Suppressor macrophage (primary cell): Measurements from ENCODE around the gene CGB5.
"Not testable (repeated sequence)": the region's sequence is repeated elsewhere in the genome, so short reads cannot be mapped to it uniquely, and the experiment has no call there.

ENCODE experiments used
- DNase-seq, 4 experiments: peaks; one replicate each; pipeline ENCODE4 v3.0.0-alpha.2; 2020 to 2022
- total RNA-seq, 17 experiments: gene quantifications; one replicate each; lab custom pipeline; 2026; ENCODE audit warnings: mixed read lengths in 6 of 17, inconsistent platforms in 3 of 17; lab: John Stamatoyannopoulos, UW

Gene CGB5
- total RNA-seq = 0 to 0.11 (median 0) reads per million in 17 experiments

GRCh38 chr19:49043548-49043947 lies at the start of gene CGB5:
CGB5 (plus strand) TSS chr19:49043848; CDS start chr19:49044210, 362 bp downstream.
- DNase-seq = not testable (repeated sequence)

- DNase-seq = no peak
Observed at GRCh38 chr19:48994035-48994386, 49.6 kb upstream of the CGB5 start.

- DNase-seq = peak; percentile 68 to 79 (median 72)
Observed at GRCh38 chr19:48997972-48998371, 45.7 kb upstream of the CGB5 start.

- DNase-seq = peak; percentile 65 to 81 (median 75)
Observed at GRCh38 chr19:48999481-49000325, 43.9 kb upstream of the CGB5 start.

GRCh38 chr19:49004133-49004532 lies 39.5 kb upstream of the CGB5 start:
- no peak for DNase-seq

- DNase-seq = no peak
Observed at GRCh38 chr19:49004964-49005614, 38.6 kb upstream of the CGB5 start.

GRCh38 chr19:49006905-49007304 lies 36.7 kb upstream of the CGB5 start:
- DNase-seq = no peak

- DNase-seq = no peak
Observed at GRCh38 chr19:49009828-49010227, 33.8 kb upstream of the CGB5 start.

- DNase-seq = no peak
Observed at GRCh38 chr19:49010453-49010852, 33.2 kb upstream of the CGB5 start.

- no peak for DNase-seq
Observed at GRCh38 chr19:49011194-49011593, 32.5 kb upstream of the CGB5 start.

GRCh38 chr19:49014123-49014869 lies 29.4 kb upstream of the CGB5 start:
- no peak for DNase-seq

- DNase-seq = no peak
Observed at GRCh38 chr19:49014870-49015255, 28.8 kb upstream of the CGB5 start.

- no peak for DNase-seq
Observed at GRCh38 chr19:49016067-49016839, 27.4 kb upstream of the CGB5 start.

GRCh38 chr19:49017041-49017665 lies 26.5 kb upstream of the CGB5 start, which contains the start of gene LHB:
LHB (minus strand) TSS chr19:49017091; CDS start chr19:49017081, 10 bp downstream.
- DNase-seq = no peak

- peak; percentile 49 to 76 (median 56) for DNase-seq
Observed at GRCh38 chr19:49017666-49018351, 25.8 kb upstream of the CGB5 start.

- peak in 2 of 4 experiments; percentile 10 to 18 for DNase-seq
Observed at GRCh38 chr19:49018388-49019241, 25.0 kb upstream of the CGB5 start.

- DNase-seq = peak; percentile 29 to 58 (median 45)
Observed at GRCh38 chr19:49019242-49019932, 24.3 kb upstream of the CGB5 start.

GRCh38 chr19:49020342-49020741 lies 23.3 kb upstream of the CGB5 start:
- no peak for DNase-seq
